Transverse colon (tissue), 4 donors: ENCODE results near the gene LRFN2. TPM values are rescaled to one million over a fixed set of nuclear protein-coding genes. Genes with fewer than 3 reads are reported as not detected.

Source experiments
- DNase-seq: peaks from one replicate; pipeline ENCODE4 v3.0.0-alpha.2; 2019
- H3K27ac ChIP-seq, 4 donors: fragments of 200-600 bp; sonication (generic); 2 replicates each; pipeline ENCODE4 v1.5.1; 2016 to 2018; ENCODE audit warnings: inconsistent platforms in 4 of 4
- H3K27me3 ChIP-seq: fragments of 200-600 bp; sonication (generic); 2 replicates; pipeline ENCODE4 v1.5.1; 2017; ENCODE audit warnings: inconsistent platforms
- H3K36me3 ChIP-seq, 4 donors: fragments of 200-600 bp; sonication (generic); 2 replicates each; pipeline ENCODE4 v1.5.1; 2017 to 2019; ENCODE audit warnings: inconsistent platforms in 4 of 4
- H3K4me1 ChIP-seq, 4 donors: fragments of 200-600 bp; sonication (generic); 2 replicates each; pipeline ENCODE4 v1.5.1; 2017 to 2020; ENCODE audit warnings: inconsistent platforms in 4 of 4
- H3K4me3 ChIP-seq, 4 donors: fragments of 200-600 bp; sonication (generic); 1 replicate in 1 of 4; 2 replicates in 3 of 4; pipeline versions ENCODE4 v1.5.1 to v1.6.1; 2017 to 2019; ENCODE audit warnings: inconsistent platforms in 4 of 4
- H3K9me3 ChIP-seq, 2 donors: fragments of 200-600 bp; sonication (generic); 2 replicates each; pipeline ENCODE4 v1.5.1; 2017 to 2019; ENCODE audit warnings: inconsistent platforms in 2 of 2
- CTCF ChIP-seq, 5 experiments: fragments of 200-600 bp in 3 of 5; fragments of 450-650 bp in 2 of 5; sonication (generic) in 3 of 5; IDR thresholded peaks; 1 replicate in 2 of 5; 2 replicates in 3 of 5; pipeline ENCODE4 v1.5.1; 2016 to 2017; ENCODE audit warnings: antibody characterized with exemption in 5 of 5, inconsistent platforms in 3 of 5, mild to moderate bottlenecking in 2 of 5, moderate library complexity in 1 of 5
- EP300 ChIP-seq: sonication (generic); formaldehyde crosslinking; IDR thresholded peaks from one replicate; pipeline ENCODE4 v1.6.1; 2017; ENCODE audit warnings: antibody characterized with exemption, low read depth
- POLR2A ChIP-seq: fragments of 450-650 bp; IDR thresholded peaks from one replicate; pipeline ENCODE4 v1.6.1; 2016; ENCODE audit warnings: antibody characterized with exemption, mild to moderate bottlenecking, moderate library complexity
- POLR2AphosphoS5 ChIP-seq, 3 donors: sonication (generic); formaldehyde crosslinking; IDR thresholded peaks; one replicate each; pipeline ENCODE4 v1.6.1; 2016; ENCODE audit warnings: antibody characterized with exemption in 3 of 3
- WGBS, 2 donors: methylation state at CpG; one replicate each; pipeline ENCODE4 v1.1.5; 2018; ENCODE audit warnings: low coverage in 1 of 2; 5-methylcytosine and 5-hydroxymethylcytosine counted together
- in situ Hi-C, 4 donors: fragments of 200-750 bp; cut with MboI; loops; one replicate each; pipeline versions ENCODE4 v1.15.0 to v1.15.1; 2017; ENCODE audit warnings: low sequenced_read_pairs in 3 of 4, low pct_ligation_motif_present in 1 of 4, low pct_unique_long_range_greater_than_20kb in 1 of 4
- intact Hi-C: fragments of 100-400 bp; cut with DNase I; formaldehyde crosslinking; loops from one replicate; pipeline ENCODE4 v1.15.1; 2023; ENCODE audit warnings: low total_unique reads
- total RNA-seq, 4 donors: library from RNA; depleted of rRNA; stranded (reverse); fragments of >200 nt; gene quantifications; one replicate each; pipeline ENCODE4 v1.1.0, GENCODE V29; 2016

The LRFN2 gene
- total RNA-seq, 4 donors from 2014 or later = 0.40 to 0.41 TPM; not detected in 2

- DNase-seq = no peak
- no peaks in the 10 kb centered on the region for H3K27me3 ChIP-seq
- in situ Hi-C loops (no loop called here), intact Hi-C loops (no loop called here)
- no peak overlapping the region for H3K4me3 ChIP-seq
- no peak overlapping the region for H3K27ac ChIP-seq
- no peaks in the 10 kb centered on the region for H3K4me1 ChIP-seq
- H3K9me3 ChIP-seq = no peaks in the 10 kb centered on the region
- WGBS, 2 donors = 71 to 78% methylated on average over 4 to 6 of the region's 6 CpGs
- H3K36me3 ChIP-seq = no peaks in the 10 kb centered on the region
- TF ChIP-seq CTCF (IDR thresholded peaks at IDR 0.05) = no peak
- TF ChIP-seq POLR2A = no peak
- TF ChIP-seq EP300 = no peak
- no peak for TF ChIP-seq POLR2AphosphoS5 (IDR thresholded peaks at IDR 0.05)
Measured at GRCh38 chr6:40353197-40353966, 233.8 kb downstream of the LRFN2 start.

- no peak overlapping the region for H3K4me3 ChIP-seq
- no peaks in the 10 kb centered on the region for H3K9me3 ChIP-seq
- no peaks in the 10 kb centered on the region for H3K4me1 ChIP-seq
- H3K27ac ChIP-seq = no peak overlapping the region
- TF ChIP-seq CTCF (IDR thresholded peaks at IDR 0.05) = no peak
- TF ChIP-seq POLR2A = no peak
- TF ChIP-seq POLR2AphosphoS5 (IDR thresholded peaks at IDR 0.05) = no peak
- no peak for TF ChIP-seq EP300
- H3K27me3 ChIP-seq = no peaks in the 10 kb centered on the region
- in situ Hi-C loops = no loop called here
- WGBS, 2 donors = 67 to 69% methylated on average over 6 of the region's 6 CpGs
- DNase-seq = no peak
- no peaks in the 10 kb centered on the region for H3K36me3 ChIP-seq
- intact Hi-C loops = no loop called here
Measured at GRCh38 chr6:40352527-40353170, 234.5 kb downstream of the LRFN2 start.

- Histone ChIP-seq H3K36me3 (no peaks in the 10 kb centered on the region), H3K27ac (no peak overlapping the region), H3K4me1 (no peaks in the 10 kb centered on the region), H3K9me3 (no peaks in the 10 kb centered on the region), H3K4me3 (no peak overlapping the region), H3K27me3 (no peaks in the 10 kb centered on the region)
- WGBS, 2 donors = 75% methylated on average over 1 of the region's 1 CpG; no CpG with 5 or more reads in 1 of the 2 donors
- no peak for DNase-seq
- in situ Hi-C loops (no loop called here), intact Hi-C loops (no loop called here)
- TF ChIP-seq CTCF (IDR thresholded peaks at IDR 0.05) (no peak), POLR2AphosphoS5 (IDR thresholded peaks at IDR 0.05) (no peak), POLR2A (no peak), EP300 (no peak)
Measured at GRCh38 chr6:40352006-40352405, 235.2 kb downstream of the LRFN2 start.

- Histone ChIP-seq H3K27me3 (no peaks in the 10 kb centered on the region), H3K36me3 (no peaks in the 10 kb centered on the region), H3K9me3 (no peaks in the 10 kb centered on the region), H3K4me1 (no peaks in the 10 kb centered on the region), H3K4me3 (no peak overlapping the region), H3K27ac (no peak overlapping the region)
- intact Hi-C loops = no loop called here
- no peak for DNase-seq
- in situ Hi-C loops = no loop called here
- TF ChIP-seq POLR2AphosphoS5 (IDR thresholded peaks at IDR 0.05) (no peak), POLR2A (no peak), EP300 (no peak), CTCF (IDR thresholded peaks at IDR 0.05) (no peak)
- 94% methylated on average over 3 of the region's 3 CpGs; no CpG with 5 or more reads in 1 of the 2 donors for WGBS, 2 donors
Measured at GRCh38 chr6:40350747-40351217, 236.4 kb downstream of the LRFN2 start.
